Astrocyte (in vitro differentiated cells and primary cell): ENCODE measurements around the gene CACNA2D1.

Source experiments
- EZH2 ChIP-seq: IDR thresholded peaks from 2 replicates; pipeline ENCODE4 v1.6.1; 2012; ENCODE audit warnings: mild to moderate bottlenecking, low read length, inconsistent platforms; ENCODE audit not compliant: insufficient read depth
- TF ChIP-seq, protein P1 (sequence below): IDR thresholded peaks from 2 replicates; pipeline ENCODE4 v1.5.1; 2011; ENCODE audit warnings: low read depth, mild to moderate bottlenecking, inconsistent platforms, low read length, moderate library complexity; ENCODE audit not compliant: insufficient read depth

DNA sequence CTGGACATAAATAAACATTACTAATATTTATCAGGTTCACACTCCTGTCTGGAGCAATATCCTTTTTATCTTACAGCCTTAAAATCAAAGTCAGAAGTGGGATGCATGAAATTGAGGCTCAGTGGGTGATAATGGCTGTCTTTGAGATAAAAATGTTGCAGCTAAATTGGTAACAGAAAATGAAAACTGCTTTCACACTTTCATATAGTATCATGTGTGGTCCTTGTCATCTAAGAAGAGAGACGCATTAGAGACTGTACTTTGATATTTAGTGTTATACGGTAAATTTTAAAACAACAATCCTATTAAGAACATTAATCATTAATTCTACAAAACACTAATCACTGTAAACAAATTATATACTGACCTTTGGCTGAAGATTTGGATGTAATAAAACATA is 438.5 kb downstream of the CACNA2D1 start:
- no peak for TF ChIP-seq EZH2
- TF ChIP-seq, protein P1, sequence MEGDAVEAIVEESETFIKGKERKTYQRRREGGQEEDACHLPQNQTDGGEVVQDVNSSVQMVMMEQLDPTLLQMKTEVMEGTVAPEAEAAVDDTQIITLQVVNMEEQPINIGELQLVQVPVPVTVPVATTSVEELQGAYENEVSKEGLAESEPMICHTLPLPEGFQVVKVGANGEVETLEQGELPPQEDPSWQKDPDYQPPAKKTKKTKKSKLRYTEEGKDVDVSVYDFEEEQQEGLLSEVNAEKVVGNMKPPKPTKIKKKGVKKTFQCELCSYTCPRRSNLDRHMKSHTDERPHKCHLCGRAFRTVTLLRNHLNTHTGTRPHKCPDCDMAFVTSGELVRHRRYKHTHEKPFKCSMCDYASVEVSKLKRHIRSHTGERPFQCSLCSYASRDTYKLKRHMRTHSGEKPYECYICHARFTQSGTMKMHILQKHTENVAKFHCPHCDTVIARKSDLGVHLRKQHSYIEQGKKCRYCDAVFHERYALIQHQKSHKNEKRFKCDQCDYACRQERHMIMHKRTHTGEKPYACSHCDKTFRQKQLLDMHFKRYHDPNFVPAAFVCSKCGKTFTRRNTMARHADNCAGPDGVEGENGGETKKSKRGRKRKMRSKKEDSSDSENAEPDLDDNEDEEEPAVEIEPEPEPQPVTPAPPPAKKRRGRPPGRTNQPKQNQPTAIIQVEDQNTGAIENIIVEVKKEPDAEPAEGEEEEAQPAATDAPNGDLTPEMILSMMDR: no peak
